ENCODE data around the gene NUMB. TPM values are rescaled to one million over a fixed set of nuclear protein-coding genes. Genes with fewer than 3 reads are reported as not detected.

Gene NUMB
- total and polyA plus RNA-seq, 2 of the 13 experiments (the other 11 are each of a cell fraction or from before 2014, with no cell fraction given): 20.3 to 71.1 TPM

DNA sequence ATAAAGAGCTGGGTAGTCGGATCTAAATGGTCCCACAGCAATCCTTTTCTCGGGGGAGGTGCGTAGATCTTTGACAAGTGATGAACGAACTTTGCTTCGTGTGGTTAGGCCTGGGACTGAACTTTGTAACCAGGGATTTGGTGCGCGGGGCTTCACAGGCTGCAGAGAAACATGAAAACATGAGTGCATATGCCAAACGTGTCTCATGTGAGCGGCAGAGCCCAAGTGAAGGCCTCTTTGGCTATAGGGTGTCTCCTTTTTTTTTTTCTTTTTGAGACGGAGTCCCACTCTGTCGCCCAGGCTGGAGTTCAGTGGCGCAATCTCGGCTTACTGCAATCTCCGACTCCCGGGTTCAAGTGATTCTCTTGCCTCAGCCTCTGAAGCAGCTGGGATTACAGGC, 20.3 kb upstream of the NUMB start (continued):
- TF ChIP-seq NCOR1 (IDR thresholded peaks at IDR 0.05; ENCODE audit: borderline replicate concordance, low read length) (peak; percentile 68), SRSF4 (IDR thresholded peaks at IDR 0.05; ENCODE audit: low read depth, low read length, poor library complexity, severe bottlenecking) (no peak), ZNF362 (CRISPR knock-in tag; IDR thresholded peaks at IDR 0.05; ENCODE audit: borderline replicate concordance) (peak; percentile 66), ZNF317 (CRISPR knock-in tag; IDR thresholded peaks at IDR 0.05) (no peak), ZNF839 (CRISPR knock-in tag; IDR thresholded peaks at IDR 0.05; ENCODE audit: borderline replicate concordance) (no peak), ZNF614 (CRISPR knock-in tag; IDR thresholded peaks at IDR 0.05; ENCODE audit: borderline replicate concordance) (no peak), ZNF883 (CRISPR knock-in tag; IDR thresholded peaks at IDR 0.05; ENCODE audit: not compliant biosample characterization) (no peak), EED (CRISPR knock-in tag; IDR thresholded peaks at IDR 0.05) (no peak), ZNF17 (CRISPR knock-in tag; IDR thresholded peaks at IDR 0.05) (no peak), JUN (CRISPR knock-in tag; IDR thresholded peaks at IDR 0.05) (no peak), PRDM15 (CRISPR knock-in tag; IDR thresholded peaks at IDR 0.05) (no peak), CENPX (CRISPR knock-in tag; IDR thresholded peaks at IDR 0.05) (no peak), ZNF331 (CRISPR knock-in tag; IDR thresholded peaks at IDR 0.05) (no peak), GPN1 (CRISPR knock-in tag; IDR thresholded peaks at IDR 0.05; ENCODE audit: borderline replicate concordance) (no peak), DZIP1 (CRISPR knock-in tag; IDR thresholded peaks at IDR 0.05) (no peak)
- TF ChIP-seq, protein P1, sequence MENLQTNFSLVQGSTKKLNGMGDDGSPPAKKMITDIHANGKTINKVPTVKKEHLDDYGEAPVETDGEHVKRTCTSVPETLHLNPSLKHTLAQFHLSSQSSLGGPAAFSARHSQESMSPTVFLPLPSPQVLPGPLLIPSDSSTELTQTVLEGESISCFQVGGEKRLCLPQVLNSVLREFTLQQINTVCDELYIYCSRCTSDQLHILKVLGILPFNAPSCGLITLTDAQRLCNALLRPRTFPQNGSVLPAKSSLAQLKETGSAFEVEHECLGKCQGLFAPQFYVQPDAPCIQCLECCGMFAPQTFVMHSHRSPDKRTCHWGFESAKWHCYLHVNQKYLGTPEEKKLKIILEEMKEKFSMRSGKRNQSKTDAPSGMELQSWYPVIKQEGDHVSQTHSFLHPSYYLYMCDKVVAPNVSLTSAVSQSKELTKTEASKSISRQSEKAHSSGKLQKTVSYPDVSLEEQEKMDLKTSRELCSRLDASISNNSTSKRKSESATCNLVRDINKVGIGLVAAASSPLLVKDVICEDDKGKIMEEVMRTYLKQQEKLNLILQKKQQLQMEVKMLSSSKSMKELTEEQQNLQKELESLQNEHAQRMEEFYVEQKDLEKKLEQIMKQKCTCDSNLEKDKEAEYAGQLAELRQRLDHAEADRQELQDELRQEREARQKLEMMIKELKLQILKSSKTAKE (CRISPR knock-in tag; IDR thresholded peaks at IDR 0.05; ENCODE audit: borderline replicate concordance): no peak
- TF ChIP-seq, protein P2, sequence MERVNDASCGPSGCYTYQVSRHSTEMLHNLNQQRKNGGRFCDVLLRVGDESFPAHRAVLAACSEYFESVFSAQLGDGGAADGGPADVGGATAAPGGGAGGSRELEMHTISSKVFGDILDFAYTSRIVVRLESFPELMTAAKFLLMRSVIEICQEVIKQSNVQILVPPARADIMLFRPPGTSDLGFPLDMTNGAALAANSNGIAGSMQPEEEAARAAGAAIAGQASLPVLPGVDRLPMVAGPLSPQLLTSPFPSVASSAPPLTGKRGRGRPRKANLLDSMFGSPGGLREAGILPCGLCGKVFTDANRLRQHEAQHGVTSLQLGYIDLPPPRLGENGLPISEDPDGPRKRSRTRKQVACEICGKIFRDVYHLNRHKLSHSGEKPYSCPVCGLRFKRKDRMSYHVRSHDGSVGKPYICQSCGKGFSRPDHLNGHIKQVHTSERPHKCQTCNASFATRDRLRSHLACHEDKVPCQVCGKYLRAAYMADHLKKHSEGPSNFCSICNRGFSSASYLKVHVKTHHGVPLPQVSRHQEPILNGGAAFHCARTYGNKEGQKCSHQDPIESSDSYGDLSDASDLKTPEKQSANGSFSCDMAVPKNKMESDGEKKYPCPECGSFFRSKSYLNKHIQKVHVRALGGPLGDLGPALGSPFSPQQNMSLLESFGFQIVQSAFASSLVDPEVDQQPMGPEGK (CRISPR knock-in tag; IDR thresholded peaks at IDR 0.05): peak; percentile 71
